ENCODE results near the gene ASS1.

ASS1 gene

DNA sequence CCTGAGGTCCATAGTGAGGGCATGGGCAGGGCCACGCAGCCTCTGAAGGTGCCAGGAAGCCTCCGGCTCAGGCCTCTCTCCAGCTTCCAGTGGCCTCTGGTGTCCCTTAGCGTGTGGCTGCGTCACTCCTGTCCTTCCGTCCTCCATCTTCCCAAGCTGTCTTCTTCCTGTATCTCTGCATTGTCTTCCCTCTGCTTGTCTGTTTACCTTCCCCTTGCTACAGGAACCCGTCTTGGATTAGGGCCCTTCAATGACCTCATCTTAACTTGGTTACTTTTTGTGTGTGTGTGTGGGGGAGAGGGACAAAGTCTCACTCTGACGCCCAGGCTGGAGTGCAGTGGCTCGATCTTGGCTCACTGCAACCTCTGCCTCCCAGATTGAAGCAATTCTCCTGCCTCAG, 14.4 kb downstream of the ASS1 start (continued):
- TF ChIP-seq ZBTB11 (tag by site-specific recombination; conservative IDR thresholded peaks at IDR 0.05; ENCODE audit: low read depth) (no peak), ZNF48 (tag by site-specific recombination; IDR thresholded peaks at IDR 0.05) (no peak), EGR2 (tag by site-specific recombination; IDR thresholded peaks at IDR 0.05; ENCODE audit: low read depth) (0 out of 2 replicates have a peak, but pooled peaks have one; percentile 18), ZFP3 (tag by site-specific recombination; IDR thresholded peaks at IDR 0.05; ENCODE audit: low read depth) (no peak), ATF2 (tag by site-specific recombination; IDR thresholded peaks at IDR 0.05; ENCODE audit: low read depth) (peak; percentile 79), OSR2 (tag by site-specific recombination; IDR thresholded peaks at IDR 0.05) (no peak)

GRCh38 chr9:130459941-130460669, 15.3 kb downstream of the ASS1 start:
- POLR2A ChIA-PET, result interaction anchor here (0.9 to 1.4 kb wide), 3 partner anchors 40 to 246 kb away, joined by 3 to 8 read pairs (median 4); no protein-coding TSS in a partner anchor
- Histone ChIP-seq H3K4me1 (ENCODE audit: control insufficient read depth, insufficient read depth, low read length) (no peaks in the 10 kb centered on the region), H3K27ac (ENCODE audit: extremely low read depth, low read depth, low read length) (no peak overlapping the region), H3K4me3 (ENCODE audit: low read depth, low read length) (no peak overlapping the region), H3K9me3 (ENCODE audit: control insufficient read depth, insufficient read depth, low read depth, low read length) (no peaks in the 10 kb centered on the region), H3K36me3 (ENCODE audit: control insufficient read depth in 2 of 2, insufficient read depth in 1 of 2, low read length in 2 of 2) (peaks cover 0 to 7% of the 10 kb centered on the region in 2 experiments; a peak in 1 of 3 replicates)
- no peak for TF ChIP-seq ZNF37A (tag by site-specific recombination; IDR thresholded peaks at IDR 0.05)
- TF ChIP-seq ZNF184 (tag by site-specific recombination; IDR thresholded peaks at IDR 0.05), result no peak
- 0 out of 2 replicates have a peak, but pooled peaks have one; percentile 8 for TF ChIP-seq ZIC2 (tag by site-specific recombination; IDR thresholded peaks at IDR 0.05)
- TF ChIP-seq SCRT1 (tag by site-specific recombination; IDR thresholded peaks at IDR 0.05; ENCODE audit: borderline replicate concordance), result no peak
- TF ChIP-seq GLI4 (tag by site-specific recombination; IDR thresholded peaks at IDR 0.05), result 0 out of 2 replicates have a peak, but pooled peaks have one; percentile 16
- TF ChIP-seq HOXD13 (CRISPR knock-in tag; IDR thresholded peaks at IDR 0.05; ENCODE audit: borderline replicate concordance), result no peak
- no peak for TF ChIP-seq ZBTB20 (tag by site-specific recombination; IDR thresholded peaks at IDR 0.05)
- TF ChIP-seq ZNF18 (tag by site-specific recombination; IDR thresholded peaks at IDR 0.05), result no peak
- CTCF ChIA-PET, result interaction anchor here (0.6 to 15.5 kb wide), 45 partner anchors 8 to 469 kb away, joined by 3 to 305 read pairs (median 4); partner anchors contain the start of gene EXOSC2

DNA sequence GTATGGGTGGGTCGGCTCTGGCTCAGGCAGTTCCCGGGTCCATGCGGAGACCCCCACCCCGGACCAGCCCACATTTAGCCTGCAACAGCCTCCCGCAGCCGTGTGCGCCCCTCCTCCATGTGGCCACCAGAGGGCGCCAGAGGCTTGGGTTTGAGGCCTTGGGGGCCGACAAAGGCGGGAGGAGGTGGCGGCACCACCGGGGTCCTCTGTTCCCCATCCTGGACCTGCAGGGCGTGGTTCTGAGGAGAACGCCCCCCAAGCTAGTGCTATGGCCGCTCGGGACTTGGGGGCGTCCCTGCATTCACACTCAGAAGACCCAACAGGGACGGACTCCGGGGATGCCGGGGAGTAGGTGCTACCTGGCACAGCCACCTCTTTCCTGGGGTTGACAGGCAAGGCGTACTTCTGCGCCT, 16.5 kb downstream of the ASS1 start:
- peaks cover 0 to 7% of the 10 kb centered on the region in 2 experiments; a peak in 1 of 3 replicates for H3K36me3 ChIP-seq (ENCODE audit: control insufficient read depth in 2 of 2, insufficient read depth in 1 of 2, low read length in 2 of 2)
- H3K4me1 ChIP-seq (ENCODE audit: control insufficient read depth, insufficient read depth, low read length), result no peaks in the 10 kb centered on the region
- no peak overlapping the region for H3K4me3 ChIP-seq (ENCODE audit: low read depth, low read length)
- H3K9me3 ChIP-seq (ENCODE audit: control insufficient read depth, insufficient read depth, low read depth, low read length), result no peaks in the 10 kb centered on the region
- POLR2A ChIA-PET, result interaction anchor here (0.6 to 1.4 kb wide), 3 partner anchors 222 to 245 kb away, joined by 3 to 8 read pairs (median 4); no protein-coding TSS in a partner anchor
- no peak overlapping the region for H3K27ac ChIP-seq (ENCODE audit: extremely low read depth, low read depth, low read length)
- CTCF ChIA-PET, result interaction anchor here (0.6 to 15.5 kb wide), 30 partner anchors 13 to 480 kb away, joined by 3 to 305 read pairs (median 4); partner anchors contain the start of gene EXOSC2
- no peak for TF ChIP-seq ZNF585B (tag by site-specific recombination; IDR thresholded peaks at IDR 0.05)
- TF ChIP-seq PATZ1 (tag by site-specific recombination; IDR thresholded peaks at IDR 0.05), result peak; percentile 79
- TF ChIP-seq ZFP69B (tag by site-specific recombination; IDR thresholded peaks at IDR 0.05), result 0 out of 2 replicates have a peak, but pooled peaks have one; percentile 16
- peak; percentile 36; the same call in 1 of the 2 replicates for TF ChIP-seq GLIS2 (tag by site-specific recombination; IDR thresholded peaks at IDR 0.05)
- no peak for TF ChIP-seq ZNF658 (tag by site-specific recombination; IDR thresholded peaks at IDR 0.05)
- TF ChIP-seq, protein P1, sequence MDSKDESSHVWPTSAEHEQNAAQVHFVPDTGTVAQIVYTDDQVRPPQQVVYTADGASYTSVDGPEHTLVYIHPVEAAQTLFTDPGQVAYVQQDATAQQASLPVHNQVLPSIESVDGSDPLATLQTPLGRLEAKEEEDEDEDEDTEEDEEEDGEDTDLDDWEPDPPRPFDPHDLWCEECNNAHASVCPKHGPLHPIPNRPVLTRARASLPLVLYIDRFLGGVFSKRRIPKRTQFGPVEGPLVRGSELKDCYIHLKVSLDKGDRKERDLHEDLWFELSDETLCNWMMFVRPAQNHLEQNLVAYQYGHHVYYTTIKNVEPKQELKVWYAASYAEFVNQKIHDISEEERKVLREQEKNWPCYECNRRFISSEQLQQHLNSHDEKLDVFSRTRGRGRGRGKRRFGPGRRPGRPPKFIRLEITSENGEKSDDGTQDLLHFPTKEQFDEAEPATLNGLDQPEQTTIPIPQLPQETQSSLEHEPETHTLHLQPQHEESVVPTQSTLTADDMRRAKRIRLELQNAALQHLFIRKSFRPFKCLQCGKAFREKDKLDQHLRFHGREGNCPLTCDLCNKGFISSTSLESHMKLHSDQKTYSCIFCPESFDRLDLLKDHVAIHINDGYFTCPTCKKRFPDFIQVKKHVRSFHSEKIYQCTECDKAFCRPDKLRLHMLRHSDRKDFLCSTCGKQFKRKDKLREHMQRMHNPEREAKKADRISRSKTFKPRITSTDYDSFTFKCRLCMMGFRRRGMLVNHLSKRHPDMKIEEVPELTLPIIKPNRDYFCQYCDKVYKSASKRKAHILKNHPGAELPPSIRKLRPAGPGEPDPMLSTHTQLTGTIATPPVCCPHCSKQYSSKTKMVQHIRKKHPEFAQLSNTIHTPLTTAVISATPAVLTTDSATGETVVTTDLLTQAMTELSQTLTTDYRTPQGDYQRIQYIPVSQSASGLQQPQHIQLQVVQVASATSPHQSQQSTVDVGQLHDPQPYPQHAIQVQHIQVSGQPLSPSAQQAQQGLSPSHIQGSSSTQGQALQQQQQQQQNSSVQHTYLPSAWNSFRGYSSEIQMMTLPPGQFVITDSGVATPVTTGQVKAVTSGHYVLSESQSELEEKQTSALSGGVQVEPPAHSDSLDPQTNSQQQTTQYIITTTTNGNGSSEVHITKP (tag by site-specific recombination; IDR thresholded peaks at IDR 0.05), result no peak
